GF-D8 (cell line): ENCODE results near the gene ZAP70.

Source experiments
- DNase-seq: peaks from one replicate; lab custom pipeline; 2025; lab: John Stamatoyannopoulos, UW

Gene ZAP70

GRCh38 chr2:97788986-97789644 is 75.7 kb downstream of the ZAP70 start:
- no peak for DNase-seq
